DOHH2 (cell line): Measurements from ENCODE around the gene SSH2.

Source experiments
- CTCF ChIP-seq: fragments of 200-600 bp; sonication (generic); IDR thresholded peaks from one replicate; pipeline ENCODE4 v1.5.1; 2014; ENCODE audit warnings: antibody characterized with exemption, mild to moderate bottlenecking, low read depth, low read length; ENCODE audit not compliant: poor library complexity, severe bottlenecking
- EZH2phosphoT487 ChIP-seq: fragments of 200-600 bp; sonication (generic); IDR thresholded peaks from 2 replicates; pipeline ENCODE4 v1.6.1; 2017; ENCODE audit warnings: borderline replicate concordance, mild to moderate bottlenecking, antibody characterized with exemption, low read length, moderate library complexity, mixed read lengths

GRCh38 chr17:29617125-29617480 lies 312.9 kb downstream of the SSH2 start:
- no peak for TF ChIP-seq EZH2phosphoT487
- TF ChIP-seq CTCF: peak; percentile 95
